ENCODE data around the gene TNFSF4.

Gene TNFSF4

GRCh38 chr1:173137107-173137706 lies 69.9 kb downstream of the TNFSF4 start:
- Histone ChIP-seq H3K27me3 (ENCODE audit: low read length) (no peaks in the 10 kb centered on the region), H3K27ac (ENCODE audit: low read depth, low read length) (no peak overlapping the region), H3K9ac (ENCODE audit: low read length) (no peak overlapping the region), H3K79me2 (ENCODE audit: insufficient read depth, low read length) (no peaks in the 10 kb centered on the region), H4K20me1 (ENCODE audit: low read depth, low read length) (no peaks in the 10 kb centered on the region), H3K4me3 (ENCODE audit: insufficient read depth, low read length, poor library complexity, severe bottlenecking) (no peak overlapping the region), H3K36me3 (ENCODE audit: low read length) (no peaks in the 10 kb centered on the region), H3K9me3 (ENCODE audit: insufficient read depth, low read length) (no peaks in the 10 kb centered on the region), H2AFZ (ENCODE audit: low read depth, low read length, severe bottlenecking) (no peak overlapping the region), H3F3A (ENCODE audit: insufficient read depth) (no peaks in the 10 kb centered on the region), H3K9me2 (replicated peaks; ENCODE audit: insufficient read depth, low read length) (no peaks in the 10 kb centered on the region; the same call in 1 of the 2 replicates), H3K4me2 (ENCODE audit: low read depth, low read length, poor library complexity, severe bottlenecking) (no peak overlapping the region)
- no peak for TF ChIP-seq CTCF (IDR thresholded peaks at IDR 0.05; ENCODE audit: insufficient read depth, low read length, poor library complexity, severe bottlenecking)
- TF ChIP-seq EZH2phosphoT487 (conservative IDR thresholded peaks at IDR 0.05; ENCODE audit: low read length), result no peak

GRCh38 chr1:173134800-173135199 lies 72.3 kb downstream of the TNFSF4 start:
- H3K79me2 ChIP-seq (ENCODE audit: insufficient read depth, low read length), result no peaks in the 10 kb centered on the region
- H2AFZ ChIP-seq (ENCODE audit: low read depth, low read length, severe bottlenecking), result no peak overlapping the region
- H3F3A ChIP-seq (ENCODE audit: insufficient read depth), result no peaks in the 10 kb centered on the region
- no peak overlapping the region for H3K4me3 ChIP-seq (ENCODE audit: insufficient read depth, low read length, poor library complexity, severe bottlenecking)
- no peaks in the 10 kb centered on the region for H3K27me3 ChIP-seq (ENCODE audit: low read length)
- no peak for TF ChIP-seq CTCF (IDR thresholded peaks at IDR 0.05; ENCODE audit: insufficient read depth, low read length, poor library complexity, severe bottlenecking)
- no peak for TF ChIP-seq EZH2phosphoT487 (conservative IDR thresholded peaks at IDR 0.05; ENCODE audit: low read length)
- H3K36me3 ChIP-seq (ENCODE audit: low read length), result no peaks in the 10 kb centered on the region
- H3K9me2 ChIP-seq (replicated peaks; ENCODE audit: insufficient read depth, low read length), result no peaks in the 10 kb centered on the region; the same call in 1 of the 2 replicates
- no peak overlapping the region for H3K4me2 ChIP-seq (ENCODE audit: low read depth, low read length, poor library complexity, severe bottlenecking)
- H4K20me1 ChIP-seq (ENCODE audit: low read depth, low read length), result no peaks in the 10 kb centered on the region
- no peaks in the 10 kb centered on the region for H3K9me3 ChIP-seq (ENCODE audit: insufficient read depth, low read length)
- H3K9ac ChIP-seq (ENCODE audit: low read length), result no peak overlapping the region
- H3K27ac ChIP-seq (ENCODE audit: low read depth, low read length), result no peak overlapping the region

- H3K27me3 ChIP-seq (ENCODE audit: low read length), result no peaks in the 10 kb centered on the region
- no peak overlapping the region for H3K9ac ChIP-seq (ENCODE audit: low read length)
- no peaks in the 10 kb centered on the region; the same call in 1 of the 2 replicates for H3K9me2 ChIP-seq (replicated peaks; ENCODE audit: insufficient read depth, low read length)
- H2AFZ ChIP-seq (ENCODE audit: low read depth, low read length, severe bottlenecking), result no peak overlapping the region
- TF ChIP-seq EZH2phosphoT487 (conservative IDR thresholded peaks at IDR 0.05; ENCODE audit: low read length) (no peak), CTCF (IDR thresholded peaks at IDR 0.05; ENCODE audit: insufficient read depth, low read length, poor library complexity, severe bottlenecking) (no peak)
- H3K36me3 ChIP-seq (ENCODE audit: low read length), result no peaks in the 10 kb centered on the region
- no peak overlapping the region for H3K4me2 ChIP-seq (ENCODE audit: low read depth, low read length, poor library complexity, severe bottlenecking)
- no peaks in the 10 kb centered on the region for H3K9me3 ChIP-seq (ENCODE audit: insufficient read depth, low read length)
- H3K27ac ChIP-seq (ENCODE audit: low read depth, low read length), result no peak overlapping the region
- no peaks in the 10 kb centered on the region for H4K20me1 ChIP-seq (ENCODE audit: low read depth, low read length)
- no peaks in the 10 kb centered on the region for H3F3A ChIP-seq (ENCODE audit: insufficient read depth)
- no peak overlapping the region for H3K4me3 ChIP-seq (ENCODE audit: insufficient read depth, low read length, poor library complexity, severe bottlenecking)
- H3K79me2 ChIP-seq (ENCODE audit: insufficient read depth, low read length), result no peaks in the 10 kb centered on the region
Observed at GRCh38 chr1:173134029-173134428, 73.1 kb downstream of the TNFSF4 start.

Data from SU-DHL-6 (cell line).